Uterine smooth muscle cell (primary cell): ENCODE results near the gene AMY1B. TPM values are rescaled to one million over a fixed set of nuclear protein-coding genes. Genes with fewer than 3 reads are reported as not detected.

Experiments used
- total RNA-seq: library from RNA; depleted of rRNA; stranded (reverse); fragments of >200 nt; gene quantifications from 2 replicates; pipeline ENCODE4 v1.2.3, GENCODE V29; 2014

Gene AMY1B
- not detected in 2 replicates for total RNA-seq

GRCh38 chr1:103696110-103696509 is at the start of gene AMY1B:
Gene AMY1B, minus strand, starts transcription at chr1:103696210. Its CDS starts 571 bp downstream, at chr1:103695639.

GRCh38 chr1:103655460-103655859 is 40.5 kb downstream of the AMY1B start, which contains the start of gene AMY1A:
Gene AMY1A, plus strand, starts transcription at chr1:103655760. Its CDS starts 571 bp downstream, at chr1:103656331.

Other genes with a start within 250 kb of the AMY1B start
- 4.7 and 5.2 TPM in 2 replicates for gene RNPC3, start 170.5 kb downstream of the AMY1B start, total RNA-seq
- 2.9 and 7.1 TPM in 2 replicates for gene AMY2B, start 124.6 kb downstream of the AMY1B start, total RNA-seq
- gene AMY2A, start 78.8 kb downstream of the AMY1B start, total RNA-seq, result not detected in 2 replicates
- gene AMY1A, start 40.5 kb downstream of the AMY1B start, total RNA-seq, result not detected in 2 replicates
- not detected in 2 replicates for gene AMY1C, start 53.7 kb upstream of the AMY1B start, total RNA-seq